Parathyroid adenoma (tissue), 2 donors: ENCODE results near the gene GUCA1A.

Source experiments
- H2AFZ ChIP-seq: fragments of 300-600 bp; sonication (generic); one replicate; pipeline ENCODE4 v1.7.0; 2017; ENCODE audit warnings: antibody characterized with exemption, mild to moderate bottlenecking
- H3K27ac ChIP-seq: fragments of 300-600 bp; sonication (generic); one replicate; pipeline ENCODE4 v1.7.0; 2017
- H3K27me3 ChIP-seq: fragments of 300-600 bp; sonication (generic); one replicate; pipeline ENCODE4 v1.7.0; 2017; ENCODE audit warnings: low read length; ENCODE audit not compliant: control insufficient read depth, insufficient read depth
- H3K36me3 ChIP-seq: fragments of 300-600 bp; sonication (generic); one replicate; pipeline ENCODE4 v1.7.0; 2017; ENCODE audit warnings: low read length; ENCODE audit not compliant: control insufficient read depth, insufficient read depth
- H3K4me1 ChIP-seq: fragments of 300-600 bp; sonication (generic); one replicate; pipeline ENCODE4 v1.7.0; 2017; ENCODE audit warnings: control low read depth
- H3K4me2 ChIP-seq: fragments of 300-600 bp; sonication (generic); one replicate; pipeline ENCODE4 v1.7.0; 2017; ENCODE audit warnings: low read length
- H3K4me3 ChIP-seq: fragments of 300-600 bp; sonication (generic); one replicate; pipeline ENCODE4 v1.7.0; 2017; ENCODE audit warnings: low read depth, low read length
- H3K79me2 ChIP-seq: fragments of 300-600 bp; sonication (generic); one replicate; pipeline ENCODE4 v1.7.0; 2017; ENCODE audit warnings: control low read depth
- H3K9ac ChIP-seq: fragments of 300-600 bp; sonication (generic); one replicate; pipeline ENCODE4 v1.7.0; 2017; ENCODE audit warnings: mild to moderate bottlenecking
- H3K9me3 ChIP-seq: fragments of 300-600 bp; sonication (generic); one replicate; pipeline ENCODE4 v1.7.0; 2017; ENCODE audit warnings: low read length; ENCODE audit not compliant: control insufficient read depth
- CTCF ChIP-seq: fragments of 300-600 bp; sonication (generic); IDR thresholded peaks from one replicate; pipeline ENCODE4 v1.7.0; 2017; ENCODE audit warnings: antibody characterized with exemption, mild to moderate bottlenecking
- donor health status: primary hyperparathyroidism.

GUCA1A gene

GRCh38 chr6:42179945-42180313 is 6.8 kb downstream of the GUCA1A start:
- no peak overlapping the region for H3K4me2 ChIP-seq
- TF ChIP-seq CTCF, result no peak

DNA sequence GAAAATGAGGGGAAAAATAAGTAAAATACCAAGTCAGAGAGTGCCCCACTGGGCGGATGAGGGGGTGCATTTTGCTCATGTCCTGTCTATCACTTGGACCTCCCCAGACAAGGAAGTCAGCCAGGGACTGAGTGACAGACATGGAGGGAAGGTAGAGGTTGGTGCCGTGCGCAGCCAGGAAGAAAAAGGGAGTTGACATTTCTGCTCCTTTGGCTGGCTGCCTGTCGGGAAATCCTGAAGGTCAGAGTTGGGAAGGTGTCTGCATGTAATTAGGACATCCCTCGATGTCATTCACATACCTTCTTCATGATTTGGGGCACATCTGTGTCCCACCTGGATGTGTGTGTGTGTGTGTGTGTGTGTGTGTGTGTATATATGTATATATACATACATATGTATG is 8.9 kb downstream of the GUCA1A start:
- Histone ChIP-seq H3K36me3 (no peaks in the 10 kb centered on the region), H2AFZ (no peak overlapping the region), H3K79me2 (no peaks in the 10 kb centered on the region), H3K27ac (no peak overlapping the region), H3K9me3 (no peaks in the 10 kb centered on the region), H3K4me3 (no peak overlapping the region), H3K4me2 (no peak overlapping the region), H3K4me1 (no peaks in the 10 kb centered on the region), H3K9ac (no peak overlapping the region), H3K27me3 (no peaks in the 10 kb centered on the region)
- no peak for TF ChIP-seq CTCF

More at GRCh38 chr6:42179945-42180313, 6.8 kb downstream of the GUCA1A start:
- no peak overlapping the region for H2AFZ ChIP-seq
- H3K27ac ChIP-seq, result no peak overlapping the region
- no peaks in the 10 kb centered on the region for H3K36me3 ChIP-seq
- no peaks in the 10 kb centered on the region for H3K27me3 ChIP-seq
- H3K9ac ChIP-seq, result no peak overlapping the region
- H3K4me1 ChIP-seq, result no peaks in the 10 kb centered on the region
- H3K79me2 ChIP-seq, result no peaks in the 10 kb centered on the region
- no peaks in the 10 kb centered on the region for H3K9me3 ChIP-seq
- H3K4me3 ChIP-seq, result no peak overlapping the region

GRCh38 chr6:42184475-42184874 is 11.3 kb downstream of the GUCA1A start:
- H3K4me2 ChIP-seq, result no peak overlapping the region
- no peaks in the 10 kb centered on the region for H3K79me2 ChIP-seq
- H3K4me3 ChIP-seq, result no peak overlapping the region
- no peaks in the 10 kb centered on the region for H3K36me3 ChIP-seq
- TF ChIP-seq CTCF, result no peak
- no peak overlapping the region for H3K9ac ChIP-seq
- no peak overlapping the region for H3K27ac ChIP-seq
- H3K27me3 ChIP-seq, result no peaks in the 10 kb centered on the region
- H3K4me1 ChIP-seq, result no peaks in the 10 kb centered on the region
- H2AFZ ChIP-seq, result no peak overlapping the region
- H3K9me3 ChIP-seq, result no peaks in the 10 kb centered on the region

DNA sequence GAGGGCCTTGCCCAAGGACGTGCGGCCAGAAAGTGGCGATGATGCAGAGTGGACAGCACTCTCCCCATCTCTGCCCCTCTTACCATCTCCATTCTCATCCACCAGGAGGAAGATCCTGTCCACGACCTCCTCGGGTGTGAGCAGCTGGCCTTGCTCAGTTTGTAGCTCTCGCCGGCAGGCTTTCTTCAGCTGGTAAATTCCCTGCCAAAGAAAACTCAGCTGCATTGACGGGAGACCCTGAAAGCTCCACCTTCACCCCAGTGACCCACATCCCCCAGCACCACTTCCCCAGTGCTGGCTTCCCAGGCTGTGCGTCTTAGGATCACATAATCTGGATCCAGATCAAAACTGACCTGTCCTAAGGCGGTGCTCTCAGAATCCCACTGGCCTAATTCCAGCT is 12.4 kb downstream of the GUCA1A start:
- Histone ChIP-seq H3K27me3 (no peaks in the 10 kb centered on the region), H3K4me2 (no peak overlapping the region), H3K4me1 (no peaks in the 10 kb centered on the region), H3K4me3 (no peak overlapping the region), H3K79me2 (no peaks in the 10 kb centered on the region), H3K9ac (no peak overlapping the region), H3K27ac (no peak overlapping the region), H3K9me3 (no peaks in the 10 kb centered on the region), H3K36me3 (no peaks in the 10 kb centered on the region), H2AFZ (no peak overlapping the region)
- TF ChIP-seq CTCF, result no peak

DNA sequence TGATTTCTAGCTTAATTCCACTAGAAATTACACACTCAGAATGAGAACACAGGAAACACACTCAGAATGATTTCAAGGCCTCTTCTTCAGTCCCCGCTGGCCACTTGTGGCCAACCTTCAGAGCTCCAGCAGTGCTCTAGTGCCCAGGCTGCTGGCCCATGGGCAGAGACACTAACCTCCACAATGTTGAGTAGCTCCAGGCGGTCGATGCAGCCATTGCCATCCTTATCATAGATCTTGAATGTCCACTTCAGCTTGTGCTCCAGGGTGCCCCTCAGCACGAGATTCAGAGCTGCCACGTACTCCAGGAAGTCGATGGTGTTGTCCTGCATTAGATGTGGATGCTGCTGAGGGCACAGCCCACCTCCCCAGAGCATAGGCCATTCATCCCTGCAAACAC is 15.2 kb downstream of the GUCA1A start:
- H3K4me2 ChIP-seq, result no peak overlapping the region
- no peak overlapping the region for H2AFZ ChIP-seq
- no peak overlapping the region for H3K9ac ChIP-seq
- TF ChIP-seq CTCF, result no peak
- no peaks in the 10 kb centered on the region for H3K9me3 ChIP-seq
- H3K4me1 ChIP-seq, result no peaks in the 10 kb centered on the region
- no peaks in the 10 kb centered on the region for H3K79me2 ChIP-seq
- H3K27me3 ChIP-seq, result no peaks in the 10 kb centered on the region
- no peak overlapping the region for H3K27ac ChIP-seq
- H3K4me3 ChIP-seq, result no peak overlapping the region
- no peaks in the 10 kb centered on the region for H3K36me3 ChIP-seq
